Measurements from ENCODE around the gene FICD. TPM values are rescaled to one million over a fixed set of nuclear protein-coding genes. Genes with fewer than 3 reads are reported as not detected.
A peak's percentile ranks its signal among the peaks of the same experiment; 100 is the strongest.

FICD gene
- total and polyA plus RNA-seq, 2 of the 13 experiments (the other 11 are each of a cell fraction or from before 2014, with no cell fraction given) = 0.99 to 3.0 TPM

DNA sequence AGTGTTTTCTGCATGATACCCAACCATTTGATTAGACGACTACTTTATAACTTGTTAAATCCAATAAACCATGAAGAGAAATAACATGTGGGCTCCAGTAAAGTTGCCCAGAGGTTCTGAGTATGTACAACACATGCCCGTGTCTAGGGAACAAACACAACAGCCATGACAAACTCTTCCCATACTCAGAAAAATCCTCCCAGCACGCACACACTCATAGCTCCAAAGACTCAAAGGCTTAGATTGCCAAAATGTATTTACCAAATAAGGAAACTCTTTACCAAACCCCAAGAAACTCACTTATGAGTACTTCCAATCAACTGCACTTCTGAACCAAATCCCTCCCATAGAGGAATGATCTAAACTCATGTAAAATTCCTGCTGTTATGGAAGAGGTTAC is 28.6 kb downstream of the FICD start:
- WGBS (ENCODE audit: low lambda C conversion rate) = 96% methylated on average over 3 of the region's 3 CpGs
- Histone ChIP-seq H3K4me2 (ENCODE audit: low read depth, low read length) (no peak overlapping the region), H3K27me3 (ENCODE audit: control insufficient read depth in 1 of 2, insufficient read depth in 2 of 2, low read length in 2 of 2) (no peaks in the 10 kb centered on the region), H3K9me3 (ENCODE audit: low read length) (no peaks in the 10 kb centered on the region), H3K4me1 (ENCODE audit: insufficient read depth, low read length) (no peaks in the 10 kb centered on the region), H3K36me3 (replicated peaks in 1 of 2; ENCODE audit: control insufficient read depth in 1 of 2, insufficient read depth in 2 of 2, low read length in 2 of 2) (peaks cover 23 to 76% of the 10 kb centered on the region in 2 experiments), H3K27ac (ENCODE audit: extremely low read length, insufficient read depth, low read length) (no peak overlapping the region), H3K4me3 (replicated peaks in 1 of 3; ENCODE audit: insufficient read depth in 1 of 3, low read depth in 2 of 3, low read length in 3 of 3) (no peak overlapping the region), H2AFZ (ENCODE audit: low read length) (no peak overlapping the region), H4K20me1 (ENCODE audit: insufficient read depth, low read length) (peaks cover 10% of the 10 kb centered on the region; the same call in 1 of the 2 replicates), H3K9ac (ENCODE audit: insufficient read depth, low read depth, low read length) (no peak overlapping the region), H3K79me2 (ENCODE audit: insufficient read depth, low read length) (peaks cover 39% of the 10 kb centered on the region)
- FAIRE-seq (no peak), ATAC-seq (no peak), DNase-seq (ENCODE audit: low spot score) (no peak)
- CTCF ChIA-PET (ENCODE audit: low intra/inter-chr PET ratio, low total read pairs) = no interaction called here
- in situ Hi-C loops (cut with HindIII; ENCODE audit: extremely low pct_ligation_motif_present, low pct_unique_long_range_greater_than_20kb) (no loop called here), intact Hi-C loops (cut with micrococcal nuclease; ENCODE audit: unreplicated experiment) (no loop called here)
- TF ChIP-seq CHCHD3 (CRISPR knock-in tag; IDR thresholded peaks at IDR 0.05) (no peak), NCOA2 (CRISPR knock-in tag; IDR thresholded peaks at IDR 0.05) (no peak), ZNF761 (CRISPR knock-in tag; conservative IDR thresholded peaks at IDR 0.05) (no peak), TEAD2 (CRISPR knock-in tag; IDR thresholded peaks at IDR 0.05) (no peak), PRMT3 (CRISPR knock-in tag; IDR thresholded peaks at IDR 0.05; ENCODE audit: borderline replicate concordance, low read depth) (no peak), ARNT2 (CRISPR knock-in tag; IDR thresholded peaks at IDR 0.05; ENCODE audit: low read depth) (no peak), ZNF501 (CRISPR knock-in tag; IDR thresholded peaks at IDR 0.05) (no peak), SIN3B (IDR thresholded peaks at IDR 0.05; ENCODE audit: low read length) (no peak), ZNF652 (CRISPR knock-in tag; IDR thresholded peaks at IDR 0.05; ENCODE audit: borderline replicate concordance, low read depth) (no peak), PPARG (CRISPR knock-in tag; conservative IDR thresholded peaks at IDR 0.05) (no peak), ZNF251 (CRISPR knock-in tag; IDR thresholded peaks at IDR 0.05) (no peak)
- TF ChIP-seq, protein P1, sequence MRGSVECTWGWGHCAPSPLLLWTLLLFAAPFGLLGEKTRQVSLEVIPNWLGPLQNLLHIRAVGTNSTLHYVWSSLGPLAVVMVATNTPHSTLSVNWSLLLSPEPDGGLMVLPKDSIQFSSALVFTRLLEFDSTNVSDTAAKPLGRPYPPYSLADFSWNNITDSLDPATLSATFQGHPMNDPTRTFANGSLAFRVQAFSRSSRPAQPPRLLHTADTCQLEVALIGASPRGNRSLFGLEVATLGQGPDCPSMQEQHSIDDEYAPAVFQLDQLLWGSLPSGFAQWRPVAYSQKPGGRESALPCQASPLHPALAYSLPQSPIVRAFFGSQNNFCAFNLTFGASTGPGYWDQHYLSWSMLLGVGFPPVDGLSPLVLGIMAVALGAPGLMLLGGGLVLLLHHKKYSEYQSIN (CRISPR knock-in tag; IDR thresholded peaks at IDR 0.05; ENCODE audit: borderline replicate concordance) = no peak
- TF ChIP-seq, protein P2, sequence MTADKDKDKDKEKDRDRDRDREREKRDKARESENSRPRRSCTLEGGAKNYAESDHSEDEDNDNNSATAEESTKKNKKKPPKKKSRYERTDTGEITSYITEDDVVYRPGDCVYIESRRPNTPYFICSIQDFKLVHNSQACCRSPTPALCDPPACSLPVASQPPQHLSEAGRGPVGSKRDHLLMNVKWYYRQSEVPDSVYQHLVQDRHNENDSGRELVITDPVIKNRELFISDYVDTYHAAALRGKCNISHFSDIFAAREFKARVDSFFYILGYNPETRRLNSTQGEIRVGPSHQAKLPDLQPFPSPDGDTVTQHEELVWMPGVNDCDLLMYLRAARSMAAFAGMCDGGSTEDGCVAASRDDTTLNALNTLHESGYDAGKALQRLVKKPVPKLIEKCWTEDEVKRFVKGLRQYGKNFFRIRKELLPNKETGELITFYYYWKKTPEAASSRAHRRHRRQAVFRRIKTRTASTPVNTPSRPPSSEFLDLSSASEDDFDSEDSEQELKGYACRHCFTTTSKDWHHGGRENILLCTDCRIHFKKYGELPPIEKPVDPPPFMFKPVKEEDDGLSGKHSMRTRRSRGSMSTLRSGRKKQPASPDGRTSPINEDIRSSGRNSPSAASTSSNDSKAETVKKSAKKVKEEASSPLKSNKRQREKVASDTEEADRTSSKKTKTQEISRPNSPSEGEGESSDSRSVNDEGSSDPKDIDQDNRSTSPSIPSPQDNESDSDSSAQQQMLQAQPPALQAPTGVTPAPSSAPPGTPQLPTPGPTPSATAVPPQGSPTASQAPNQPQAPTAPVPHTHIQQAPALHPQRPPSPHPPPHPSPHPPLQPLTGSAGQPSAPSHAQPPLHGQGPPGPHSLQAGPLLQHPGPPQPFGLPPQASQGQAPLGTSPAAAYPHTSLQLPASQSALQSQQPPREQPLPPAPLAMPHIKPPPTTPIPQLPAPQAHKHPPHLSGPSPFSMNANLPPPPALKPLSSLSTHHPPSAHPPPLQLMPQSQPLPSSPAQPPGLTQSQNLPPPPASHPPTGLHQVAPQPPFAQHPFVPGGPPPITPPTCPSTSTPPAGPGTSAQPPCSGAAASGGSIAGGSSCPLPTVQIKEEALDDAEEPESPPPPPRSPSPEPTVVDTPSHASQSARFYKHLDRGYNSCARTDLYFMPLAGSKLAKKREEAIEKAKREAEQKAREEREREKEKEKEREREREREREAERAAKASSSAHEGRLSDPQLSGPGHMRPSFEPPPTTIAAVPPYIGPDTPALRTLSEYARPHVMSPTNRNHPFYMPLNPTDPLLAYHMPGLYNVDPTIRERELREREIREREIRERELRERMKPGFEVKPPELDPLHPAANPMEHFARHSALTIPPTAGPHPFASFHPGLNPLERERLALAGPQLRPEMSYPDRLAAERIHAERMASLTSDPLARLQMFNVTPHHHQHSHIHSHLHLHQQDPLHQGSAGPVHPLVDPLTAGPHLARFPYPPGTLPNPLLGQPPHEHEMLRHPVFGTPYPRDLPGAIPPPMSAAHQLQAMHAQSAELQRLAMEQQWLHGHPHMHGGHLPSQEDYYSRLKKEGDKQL (CRISPR knock-in tag; IDR thresholded peaks at IDR 0.05; ENCODE audit: low read depth) = no peak
- POLR2A ChIA-PET = no interaction called here
- BruUV-seq (replicated peaks) = TSS peak; percentile 7

Measured in HepG2 (cell line).